GM21447 (cell line): ENCODE results near the gene LPGAT1.
"Not testable (repeated sequence)": the region's sequence is repeated elsewhere in the genome, so short reads cannot be mapped to it uniquely, and the experiment has no call there.

Experiments used
- ATAC-seq: cut with Tn5 transposase; IDR thresholded peaks from one replicate; pipeline ENCODE4 v1.9.1; 2021; ENCODE audit not compliant: unreplicated experiment

Gene LPGAT1, protein sequence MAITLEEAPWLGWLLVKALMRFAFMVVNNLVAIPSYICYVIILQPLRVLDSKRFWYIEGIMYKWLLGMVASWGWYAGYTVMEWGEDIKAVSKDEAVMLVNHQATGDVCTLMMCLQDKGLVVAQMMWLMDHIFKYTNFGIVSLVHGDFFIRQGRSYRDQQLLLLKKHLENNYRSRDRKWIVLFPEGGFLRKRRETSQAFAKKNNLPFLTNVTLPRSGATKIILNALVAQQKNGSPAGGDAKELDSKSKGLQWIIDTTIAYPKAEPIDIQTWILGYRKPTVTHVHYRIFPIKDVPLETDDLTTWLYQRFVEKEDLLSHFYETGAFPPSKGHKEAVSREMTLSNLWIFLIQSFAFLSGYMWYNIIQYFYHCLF

DNA sequence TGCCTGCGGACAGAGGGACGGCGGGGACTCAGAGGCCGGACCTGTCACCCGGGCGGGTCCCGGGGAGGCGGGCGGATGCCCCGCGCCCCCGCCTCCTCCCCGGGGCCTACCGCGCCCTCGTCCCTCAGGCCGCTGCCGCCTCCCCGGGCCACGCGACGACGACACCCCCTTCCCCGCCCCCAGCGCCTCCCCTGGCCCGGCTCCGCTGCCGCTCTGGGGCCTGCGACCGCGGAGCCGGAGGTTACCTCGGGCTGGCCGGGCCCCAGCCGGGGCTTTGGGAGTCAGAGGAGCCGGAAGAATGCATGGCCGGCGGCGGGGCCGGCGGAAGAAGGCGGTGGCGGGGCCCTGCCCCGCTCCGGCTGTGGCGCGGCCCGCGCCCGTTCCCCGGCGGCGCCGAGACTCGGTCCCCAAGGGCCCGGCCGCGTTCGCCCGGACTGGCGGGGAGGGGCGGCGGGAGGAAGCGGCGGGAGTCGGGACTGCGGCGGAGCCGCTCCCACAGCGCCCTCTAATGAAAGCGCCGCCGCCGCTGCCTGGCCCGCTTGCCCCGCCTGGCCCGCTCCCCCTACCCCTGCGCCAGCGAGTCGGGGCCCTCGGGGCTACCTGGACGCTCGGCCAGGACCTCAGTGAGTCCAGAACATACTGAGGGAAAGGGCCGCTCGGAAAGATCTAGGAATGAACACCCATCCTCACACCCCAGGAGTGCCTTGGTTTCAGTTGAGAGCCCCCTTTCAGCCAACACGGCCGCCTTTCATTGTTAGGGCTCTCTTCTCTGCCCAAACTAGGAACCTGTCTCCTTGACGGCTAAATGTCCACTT lies at the start of gene LPGAT1:
TSS of gene LPGAT1 (minus strand) at position 436 of the 815 bp plus-strand sequence. CDS start 1,467 bp downstream, outside the sequence.
- ATAC-seq: peak; percentile 70

DNA sequence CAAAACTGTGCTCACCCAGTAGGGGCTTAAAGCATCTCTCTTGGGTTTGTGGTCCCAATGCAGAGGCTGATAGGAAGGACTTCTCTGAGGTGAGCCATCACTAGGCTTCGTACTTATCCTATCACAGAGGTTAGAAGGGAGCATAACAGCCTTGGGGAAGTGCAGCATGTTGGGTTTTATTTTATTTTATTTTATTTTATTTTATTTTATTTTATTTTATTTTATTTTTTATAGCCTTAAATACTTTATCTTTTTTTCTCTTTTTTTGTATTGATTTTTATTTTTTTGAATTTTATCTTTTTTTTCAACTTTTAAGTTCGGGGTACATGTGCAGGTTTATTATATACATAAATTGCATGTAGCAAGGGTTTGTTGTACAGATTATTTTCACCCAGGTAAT lies 48.9 kb upstream of the LPGAT1 start:
- ATAC-seq: no peak

DNA sequence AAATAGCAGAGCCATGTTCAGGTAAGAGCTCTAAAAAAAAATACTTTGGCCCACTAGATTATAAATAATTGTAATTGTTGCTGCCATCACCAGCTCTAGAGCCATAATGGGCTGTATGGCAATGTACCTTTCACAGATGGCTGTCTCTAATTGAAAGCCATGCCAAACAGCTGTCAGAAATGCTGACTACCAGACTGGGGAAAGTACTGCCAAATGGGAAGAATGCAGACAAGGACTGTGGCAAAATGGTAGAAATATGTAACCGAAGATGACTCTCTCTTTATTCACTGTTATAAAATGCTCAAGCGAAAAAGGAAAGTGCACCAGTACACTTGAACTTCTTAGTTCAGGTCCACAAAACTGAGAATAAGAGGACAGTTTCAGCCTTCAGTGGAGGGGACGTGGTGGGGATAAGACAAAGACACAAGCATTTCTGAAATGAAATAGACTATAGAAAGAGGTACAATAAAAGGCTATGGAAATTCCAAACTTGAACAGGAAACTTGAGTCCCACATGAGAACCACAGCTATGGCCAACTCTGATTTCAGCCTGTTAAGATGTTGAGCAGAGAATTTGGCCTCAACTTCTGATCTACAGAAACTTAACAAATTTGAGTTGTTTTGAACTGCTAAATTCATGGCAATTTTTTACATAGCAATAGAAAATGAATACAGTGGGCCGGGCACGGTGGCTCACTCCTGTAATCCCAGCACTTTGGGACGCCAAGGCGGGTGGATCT lies 46.5 kb upstream of the LPGAT1 start:
- no peak for ATAC-seq

DNA sequence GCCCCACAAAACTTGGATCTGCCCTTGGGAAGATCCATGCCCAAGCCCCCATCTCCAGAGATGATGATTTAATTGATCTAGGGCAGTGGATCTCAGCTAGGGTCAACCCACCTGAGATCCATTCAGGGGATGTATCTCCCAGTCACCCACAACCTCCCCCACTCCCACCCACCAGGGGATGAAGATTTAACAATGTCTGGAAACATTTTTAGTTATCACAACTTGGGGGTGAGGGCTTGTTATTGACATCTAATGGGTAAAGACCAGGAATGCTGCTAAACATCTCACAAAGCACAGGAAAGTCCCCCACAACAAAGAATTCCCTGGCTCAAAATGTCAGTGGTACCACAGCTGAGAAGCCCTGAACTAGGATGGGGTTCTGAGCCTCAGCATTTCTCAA lies 45.0 kb upstream of the LPGAT1 start:
- ATAC-seq: no peak

DNA sequence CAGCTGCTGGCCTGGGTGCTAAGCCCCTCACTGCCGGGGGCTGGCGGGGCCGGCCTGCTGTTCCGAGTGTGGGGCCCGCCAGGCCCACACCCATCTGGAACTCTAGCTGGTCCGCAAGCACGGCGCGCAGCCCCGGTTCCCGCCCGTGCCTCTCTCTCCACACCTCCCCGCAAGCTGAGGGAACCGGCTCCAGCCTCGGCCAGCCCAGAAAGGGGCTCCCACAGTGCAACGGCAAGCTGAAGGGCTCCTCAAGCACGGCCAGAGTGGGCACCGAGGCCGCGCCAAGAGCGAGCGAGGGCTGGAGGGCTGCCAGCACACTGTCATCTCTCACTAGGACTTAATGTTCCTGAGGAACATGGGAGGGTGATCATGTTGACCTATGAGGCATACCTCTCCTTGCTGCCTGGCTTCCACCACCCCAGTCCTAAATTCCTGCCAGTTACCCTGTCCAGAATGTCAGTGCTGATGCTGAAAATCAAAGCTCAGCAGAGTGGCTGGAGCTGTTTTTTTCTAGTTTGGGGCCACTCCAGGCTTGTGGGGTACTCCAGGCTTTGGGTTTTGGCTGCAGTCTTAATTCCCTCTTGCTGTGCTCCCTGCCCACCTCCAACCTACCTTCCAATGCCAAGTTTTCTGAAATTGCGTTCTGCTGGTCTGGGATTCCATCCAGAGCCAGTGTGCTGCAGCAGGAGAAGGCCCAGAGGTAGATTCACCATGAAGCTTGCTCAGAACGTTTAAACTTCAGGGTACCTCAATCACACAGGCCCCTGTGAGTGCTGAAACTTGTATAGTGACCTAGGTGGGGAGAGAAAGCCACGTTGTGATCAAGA lies 44.2 kb upstream of the LPGAT1 start:
- ATAC-seq: no peak

DNA sequence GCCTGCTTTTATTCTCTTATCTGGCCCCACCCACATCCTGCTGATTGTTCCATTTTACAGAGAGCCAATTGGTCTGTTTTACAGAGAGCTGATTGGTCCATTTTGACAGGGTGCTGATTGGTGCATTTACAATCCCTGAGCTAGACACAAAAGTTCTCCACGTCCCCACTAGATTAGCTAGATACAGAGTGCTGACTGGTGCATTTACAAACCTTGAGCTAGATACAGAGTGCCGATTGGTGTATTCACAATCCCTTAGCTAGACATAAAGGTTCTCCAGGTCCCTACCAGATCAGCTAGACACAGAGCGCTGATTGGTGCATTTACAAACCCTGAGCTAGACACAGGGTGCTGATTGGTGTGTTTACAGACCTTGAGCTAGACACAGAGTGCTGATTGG lies 43.2 kb upstream of the LPGAT1 start:
- ATAC-seq: not testable (repeated sequence)

DNA sequence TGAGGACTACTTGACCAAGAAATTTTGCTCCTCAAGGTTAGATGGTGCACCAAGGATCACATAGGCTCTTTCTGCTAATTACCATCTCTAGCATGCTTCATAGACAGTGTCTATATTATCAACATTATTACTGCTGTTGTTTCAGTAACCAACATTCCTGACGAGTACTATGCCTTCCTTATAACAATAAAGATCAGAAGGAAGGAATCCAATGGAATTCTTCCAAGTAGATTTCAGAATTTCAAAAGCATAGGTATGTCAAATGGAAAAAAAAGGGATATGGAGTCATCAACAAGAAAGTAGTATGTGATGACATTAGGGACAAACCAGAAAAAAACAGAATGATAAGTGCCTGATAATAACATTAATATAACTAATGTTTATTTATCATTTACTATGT lies 39.6 kb upstream of the LPGAT1 start:
- ATAC-seq: no peak

DNA sequence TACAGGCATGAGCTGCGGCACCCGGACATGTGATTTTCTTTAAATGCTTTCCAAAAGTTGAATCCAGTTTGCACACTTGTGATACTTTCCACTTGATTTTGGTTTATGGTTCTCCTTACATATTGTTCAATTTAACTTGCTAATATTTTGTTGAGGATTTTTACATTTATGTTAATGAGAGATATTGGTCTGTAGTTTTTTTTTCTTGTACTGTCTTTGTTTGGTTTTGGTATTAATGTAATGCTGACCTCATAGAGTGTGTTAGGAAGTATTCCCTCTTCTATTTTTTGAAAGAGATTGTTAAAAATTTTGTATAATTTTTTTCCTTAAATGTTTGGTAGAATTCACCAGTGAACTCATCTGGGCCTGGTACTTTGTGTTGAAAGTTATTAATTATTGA lies 34.6 kb upstream of the LPGAT1 start:
- no peak for ATAC-seq

DNA sequence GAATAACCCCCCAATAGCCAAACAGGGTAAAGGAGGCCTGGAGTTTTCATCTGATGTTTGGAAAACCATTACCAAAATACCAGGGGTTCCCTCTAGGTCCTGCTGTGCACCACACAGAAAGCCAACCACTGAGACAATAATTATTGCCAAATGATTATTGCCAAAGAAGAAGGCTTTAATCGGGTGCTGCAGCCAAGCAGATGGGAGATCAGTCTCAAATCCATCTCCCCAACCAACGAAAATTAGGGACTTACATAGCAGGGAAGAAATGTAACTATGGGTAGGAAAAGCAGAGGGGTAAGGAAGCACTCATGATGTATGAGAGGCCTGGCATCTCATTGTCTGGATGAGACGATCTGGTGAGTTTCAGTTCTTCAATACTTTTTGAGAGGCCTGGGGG lies 28.8 kb upstream of the LPGAT1 start:
- ATAC-seq: no peak

DNA sequence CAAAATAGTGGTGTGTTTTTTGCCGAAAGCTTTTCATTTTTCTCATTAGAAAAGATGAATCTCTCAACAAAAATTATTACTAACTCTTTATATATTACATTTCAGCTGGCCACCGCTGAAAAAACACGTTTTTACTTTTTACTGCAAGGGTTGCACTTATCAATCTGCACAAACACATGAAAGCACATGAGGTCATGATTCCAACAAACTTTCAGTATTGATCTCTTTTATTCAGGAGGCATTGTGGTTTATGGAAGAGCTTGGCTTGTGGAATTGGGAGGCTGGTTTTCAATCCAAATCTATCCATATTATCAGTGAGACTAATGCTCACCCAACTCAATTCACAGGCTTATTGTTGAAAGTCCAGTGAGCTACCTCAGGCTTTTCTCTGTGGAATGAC lies 20.6 kb upstream of the LPGAT1 start:
- no peak for ATAC-seq

DNA sequence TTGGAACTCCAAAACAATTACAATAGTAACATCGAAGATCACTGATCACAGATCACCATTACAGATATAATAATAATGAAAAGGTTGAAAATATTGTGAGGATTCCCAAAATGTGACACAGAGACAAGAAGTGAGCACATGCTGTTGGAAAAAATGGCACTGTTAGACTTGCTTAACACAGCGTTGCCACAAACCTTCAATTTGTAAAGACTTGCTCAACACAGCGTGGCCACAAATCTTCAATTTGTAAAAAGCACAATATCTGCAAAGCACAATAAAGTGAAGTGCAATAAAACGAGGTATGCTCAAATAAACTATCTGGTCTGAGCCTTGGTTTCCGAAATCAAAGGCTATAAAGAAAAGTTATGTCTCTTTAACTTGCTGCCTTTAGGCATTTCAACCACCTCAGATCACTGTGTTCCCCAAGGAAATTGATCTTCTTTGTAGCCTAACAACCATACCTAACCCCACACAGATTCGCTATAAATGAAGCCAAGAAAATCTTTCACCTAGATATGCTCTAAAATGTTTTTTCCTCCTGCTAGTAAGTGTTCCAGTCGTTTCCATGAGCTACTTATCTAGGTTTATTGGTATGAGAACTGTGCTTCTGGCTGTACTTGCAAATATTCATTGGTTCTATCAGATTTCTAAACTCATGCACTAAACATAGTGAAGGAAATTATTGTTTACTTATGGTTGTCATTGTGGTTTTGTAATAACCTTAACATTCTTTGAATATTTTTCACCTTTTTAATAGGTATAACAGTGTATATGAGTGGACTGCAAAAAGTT lies 13.1 kb upstream of the LPGAT1 start:
- no peak for ATAC-seq

DNA sequence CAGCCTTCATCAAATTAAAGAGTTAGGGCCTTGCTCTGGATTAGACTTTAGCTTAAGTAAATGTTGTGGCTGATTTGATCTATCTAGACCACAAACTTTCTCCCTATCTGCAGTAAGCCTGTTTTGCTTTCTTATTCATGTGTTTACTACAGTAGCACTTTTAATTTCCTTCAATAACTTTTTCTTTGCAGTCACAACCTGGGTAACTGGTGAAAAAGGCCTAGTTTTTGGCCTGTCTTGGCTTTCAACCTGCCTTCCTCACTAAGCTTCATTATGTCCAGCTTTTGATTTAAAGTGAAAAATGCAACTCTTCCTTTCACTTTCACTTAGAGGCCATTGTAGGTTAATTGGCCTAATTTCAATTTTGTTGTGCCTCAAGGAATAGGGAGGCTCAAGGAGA lies 12.5 kb upstream of the LPGAT1 start:
- ATAC-seq: no peak

DNA sequence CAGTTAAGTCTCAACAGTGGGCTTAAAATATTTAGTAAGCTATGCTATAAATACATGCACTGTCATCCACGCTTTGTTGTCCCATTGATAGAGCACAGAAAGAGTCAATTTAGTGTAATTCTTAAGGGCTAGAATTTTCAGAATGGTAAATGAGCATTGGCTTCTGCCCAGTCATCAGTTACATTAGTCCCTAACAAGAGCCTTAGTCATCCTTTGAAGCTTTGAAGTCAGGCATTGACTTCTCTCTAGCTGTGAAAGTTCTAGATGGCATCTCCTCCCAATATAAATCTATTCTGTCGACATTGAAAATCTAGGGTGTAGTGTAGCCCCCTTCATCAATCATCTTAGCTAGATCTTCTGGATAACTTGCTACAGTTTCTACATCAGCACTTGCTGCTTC lies 12.0 kb upstream of the LPGAT1 start:
- no peak for ATAC-seq

DNA sequence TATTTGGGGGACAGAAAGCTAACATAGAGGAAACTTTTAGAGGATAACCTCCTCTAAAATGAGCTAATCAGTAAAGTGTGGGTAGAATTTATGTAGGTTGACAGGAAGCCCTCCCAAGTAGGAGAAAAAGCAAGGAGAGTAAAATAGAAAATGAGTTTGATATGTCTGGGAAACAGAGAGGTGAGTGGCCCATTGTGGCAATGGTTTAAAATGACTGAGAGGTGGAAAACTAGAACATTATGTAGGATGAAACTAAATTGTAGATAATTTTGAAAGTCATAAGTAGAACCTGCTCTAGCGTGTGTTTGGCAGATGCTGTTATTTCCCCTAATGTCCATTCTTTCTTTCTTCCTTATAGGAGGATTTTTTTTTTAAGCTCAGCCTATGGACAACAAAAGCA lies 8.5 kb upstream of the LPGAT1 start:
- ATAC-seq: no peak

DNA sequence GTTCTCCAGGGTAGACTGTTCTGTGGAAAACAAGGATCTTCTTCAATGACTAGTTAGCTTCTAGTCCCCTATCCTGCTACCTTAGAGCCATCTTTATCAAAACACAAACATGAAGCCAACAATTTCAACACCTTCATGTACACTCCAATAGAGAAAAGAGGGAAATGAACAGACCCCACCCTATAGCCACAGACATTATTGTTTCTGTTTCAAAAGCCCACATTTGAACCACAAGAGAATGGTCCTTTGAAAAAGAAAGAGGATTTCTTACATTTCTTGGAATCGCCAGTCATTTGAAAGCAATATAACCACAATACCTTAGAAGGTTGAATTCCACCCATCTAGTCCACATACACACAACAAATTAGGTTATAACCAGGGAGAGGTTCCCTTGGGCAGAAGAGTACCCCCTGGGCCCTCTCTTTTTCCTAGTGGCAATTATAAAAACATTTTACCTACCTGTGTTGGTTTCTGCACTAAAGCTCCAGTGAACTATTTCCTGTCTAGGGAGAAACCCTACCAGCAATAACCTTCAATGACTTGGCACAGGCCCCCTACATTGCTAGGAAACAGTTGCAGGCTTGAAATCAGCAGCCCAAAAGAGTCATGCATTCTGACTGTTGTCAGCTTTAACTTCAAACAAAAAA lies 2.7 kb upstream of the LPGAT1 start:
- ATAC-seq: no peak

DNA sequence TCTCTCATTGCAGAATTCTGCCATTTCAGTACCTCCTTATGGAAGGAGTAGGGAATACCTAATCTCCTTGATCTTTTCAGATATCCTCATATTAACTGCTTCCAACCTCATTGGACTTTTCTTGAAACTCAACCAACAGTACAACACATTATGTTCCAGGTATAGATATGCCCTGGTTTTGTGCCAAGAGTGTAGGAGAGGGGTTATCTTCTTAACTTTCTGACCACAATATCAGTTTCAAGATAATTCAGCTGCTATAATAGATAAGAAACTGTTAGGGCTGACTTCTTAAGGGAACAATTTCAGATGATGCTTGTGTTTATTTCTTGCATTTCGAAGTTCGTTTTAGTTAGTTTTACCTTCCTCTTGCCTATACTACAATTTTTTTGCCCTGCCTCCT lies 2.1 kb upstream of the LPGAT1 start:
- no peak for ATAC-seq

DNA sequence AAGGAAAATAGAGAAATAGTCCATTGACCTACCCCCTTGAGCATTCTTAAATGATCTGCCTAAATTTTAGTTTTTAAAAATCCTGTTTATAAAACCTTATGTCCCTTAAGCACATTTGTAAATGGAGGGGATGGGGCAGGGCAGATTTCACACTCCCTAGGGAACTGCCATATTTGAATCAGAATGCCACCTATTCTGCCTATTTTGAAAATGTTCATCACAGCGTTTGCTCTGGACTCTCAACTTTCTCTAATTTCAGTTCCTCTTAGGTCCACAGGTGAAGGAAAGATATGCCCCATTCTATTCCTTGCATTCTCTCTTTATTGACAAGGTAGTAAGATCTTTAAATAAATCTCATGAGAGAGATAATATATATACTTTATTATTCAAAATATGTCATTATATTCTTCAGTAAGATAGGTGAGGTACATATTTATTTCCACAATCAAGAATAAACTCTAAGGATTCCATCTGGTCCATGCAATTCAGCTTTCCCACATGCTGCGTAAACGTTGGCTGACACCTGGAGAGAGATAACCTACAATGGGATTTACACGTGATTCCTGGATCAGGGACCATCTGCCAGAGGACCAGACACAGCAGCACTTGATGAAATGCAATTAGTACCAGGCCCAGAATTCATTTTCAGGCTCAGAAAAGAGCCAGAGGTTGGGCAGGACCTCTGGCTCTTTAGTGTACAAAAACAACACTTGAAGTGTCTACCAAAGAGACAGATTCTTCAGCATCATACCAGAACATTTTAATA lies 1.2 kb upstream of the LPGAT1 start:
- peak; percentile 32 for ATAC-seq

DNA sequence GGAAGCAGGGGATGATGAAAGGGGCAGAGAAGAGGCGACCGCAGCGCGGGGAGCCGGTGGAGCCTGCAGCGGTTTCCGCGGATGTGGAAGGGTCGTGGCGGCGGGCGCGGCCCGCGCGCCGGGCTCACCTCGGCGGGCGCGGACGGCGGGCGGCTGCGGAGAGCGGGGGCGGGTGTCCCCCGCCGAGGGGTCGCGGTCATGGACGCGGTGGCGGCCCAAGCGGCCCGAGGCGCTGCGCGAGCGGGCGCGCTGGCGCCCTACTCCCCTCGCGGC lies 572 bp downstream of the LPGAT1 start:
- ATAC-seq: peak; percentile 23
